Skin epidermis (tissue), 12 donors: ENCODE measurements around the gene TMEM225.
"Not testable (repeated sequence)": the region's sequence is repeated elsewhere in the genome, so short reads cannot be mapped to it uniquely, and the experiment has no call there.

Experiments
- H3K27ac ChIP-seq, 21 experiments: fragments of 200-600 bp; sonication (generic) in 11 of 21; one replicate each; pipeline ENCODE4 v1.5.0; 2020; ENCODE audit warnings: mild to moderate bottlenecking in 3 of 21, inconsistent platforms in 2 of 21, moderate library complexity in 2 of 21
- H3K4me3 ChIP-seq, 7 experiments: fragments of 200-600 bp; sonication (generic) in 2 of 7; one replicate each; pipeline ENCODE4 v1.5.0; 2020; ENCODE audit warnings: inconsistent platforms in 2 of 7, mild to moderate bottlenecking in 2 of 7, moderate library complexity in 1 of 7

The TMEM225 gene

GRCh38 chr11:123885570-123885969 lies at the start of gene TMEM225:
Gene TMEM225 (minus strand): TSS chr11:123885670. CDS start chr11:123885425, 245 bp downstream.
- H3K4me3 ChIP-seq: no peak within 1 kb of the TSS
- no peak within 1 kb of the TSS for H3K27ac ChIP-seq

GRCh38 chr11:123924027-123924426 lies 38.6 kb upstream of the TMEM225 start:
- Histone ChIP-seq H3K4me3 (no peak overlapping the region), H3K27ac (no peak overlapping the region)

- no peak overlapping the region for H3K4me3 ChIP-seq
These were observed 35.5 kb upstream of the TMEM225 start for GRCh38 chr11:123920943-123921342.

GRCh38 chr11:123905826-123906225 lies 20.4 kb upstream of the TMEM225 start:
- H3K27ac ChIP-seq: no peak overlapping the region
- H3K4me3 ChIP-seq: no peak overlapping the region

More at GRCh38 chr11:123920943-123921342, 35.5 kb upstream of the TMEM225 start:
- no peak overlapping the region for H3K27ac ChIP-seq

GRCh38 chr11:123904932-123905331 lies 19.5 kb upstream of the TMEM225 start:
- Histone ChIP-seq H3K4me3 (no peak overlapping the region), H3K27ac (no peak overlapping the region)

- H3K27ac ChIP-seq: no peak overlapping the region
- H3K4me3 ChIP-seq: no peak overlapping the region
These were observed 18.5 kb upstream of the TMEM225 start for GRCh38 chr11:123903932-123904331.

- no peak within 1 kb of the TSS for H3K4me3 ChIP-seq
- no peak within 1 kb of the TSS for H3K27ac ChIP-seq
These were observed 16.4 kb upstream of the TMEM225 start, which contains the start of gene OR8D4 for GRCh38 chr11:123901867-123902266. Gene OR8D4 (plus strand): TSS chr11:123902167. CDS start chr11:123906432, 4,265 bp downstream.

GRCh38 chr11:123899792-123900191 lies 14.3 kb upstream of the TMEM225 start:
- Histone ChIP-seq H3K4me3 (no peak overlapping the region), H3K27ac (no peak overlapping the region)

- H3K27ac ChIP-seq: no peak overlapping the region
- H3K4me3 ChIP-seq: no peak overlapping the region
These were observed 6.6 kb upstream of the TMEM225 start for GRCh38 chr11:123892031-123892430.

- Histone ChIP-seq H3K27ac (no peak overlapping the region), H3K4me3 (no peak overlapping the region)
These were observed 4.6 kb downstream of the TMEM225 start for GRCh38 chr11:123880912-123881311.

GRCh38 chr11:123867795-123868194 lies 17.7 kb downstream of the TMEM225 start:
- not testable (repeated sequence) for H3K4me3 ChIP-seq, H3K27ac ChIP-seq

GRCh38 chr11:123865293-123865692 lies 20.2 kb downstream of the TMEM225 start:
- not testable (repeated sequence) for H3K4me3 ChIP-seq, H3K27ac ChIP-seq

GRCh38 chr11:123859731-123860130 lies 25.7 kb downstream of the TMEM225 start:
- Histone ChIP-seq H3K4me3 (no peak overlapping the region), H3K27ac (no peak overlapping the region)

GRCh38 chr11:123856444-123856843 lies 29.0 kb downstream of the TMEM225 start:
- H3K4me3 ChIP-seq: no peak overlapping the region
- no peak overlapping the region for H3K27ac ChIP-seq

- Histone ChIP-seq H3K27ac (no peak overlapping the region), H3K4me3 (no peak overlapping the region)
These were observed 32.4 kb downstream of the TMEM225 start for GRCh38 chr11:123853038-123853437.

- no peak overlapping the region for H3K4me3 ChIP-seq
- no peak overlapping the region for H3K27ac ChIP-seq
These were observed 33.1 kb downstream of the TMEM225 start for GRCh38 chr11:123852321-123852720.

- no peak overlapping the region for H3K4me3 ChIP-seq
- no peak overlapping the region for H3K27ac ChIP-seq
These were observed 34.4 kb downstream of the TMEM225 start for GRCh38 chr11:123851110-123851509.

- no peak overlapping the region for H3K27ac ChIP-seq
- H3K4me3 ChIP-seq: no peak overlapping the region
These were observed 44.3 kb downstream of the TMEM225 start for GRCh38 chr11:123841174-123841573.

GRCh38 chr11:123839131-123839530 lies 46.3 kb downstream of the TMEM225 start:
- no peak overlapping the region for H3K27ac ChIP-seq
- H3K4me3 ChIP-seq: no peak overlapping the region

- Histone ChIP-seq H3K4me3 (no peak overlapping the region), H3K27ac (no peak overlapping the region)
These were observed 46.8 kb downstream of the TMEM225 start for GRCh38 chr11:123838659-123839058.

- H3K27ac ChIP-seq: no peak overlapping the region
- H3K4me3 ChIP-seq: no peak overlapping the region
These were observed 47.3 kb downstream of the TMEM225 start for GRCh38 chr11:123838199-123838598.

GRCh38 chr11:123833095-123833494 lies 52.4 kb downstream of the TMEM225 start:
- no peak overlapping the region for H3K27ac ChIP-seq

More at GRCh38 chr11:123833095-123833494, 52.4 kb downstream of the TMEM225 start:
- H3K4me3 ChIP-seq: no peak overlapping the region
